SKM-1 (cell line): ENCODE data around the gene PHPT1.
A peak's percentile ranks its signal among the peaks of the same experiment; 100 is the strongest.
"Not testable (repeated sequence)": the region's sequence is repeated elsewhere in the genome, so short reads cannot be mapped to it uniquely, and the experiment has no call there.

ENCODE experiments used
- DNase-seq: peaks from one replicate; lab custom pipeline; 2025; ENCODE audit not compliant: unreplicated experiment; lab: John Stamatoyannopoulos, UW

Gene PHPT1

DNA sequence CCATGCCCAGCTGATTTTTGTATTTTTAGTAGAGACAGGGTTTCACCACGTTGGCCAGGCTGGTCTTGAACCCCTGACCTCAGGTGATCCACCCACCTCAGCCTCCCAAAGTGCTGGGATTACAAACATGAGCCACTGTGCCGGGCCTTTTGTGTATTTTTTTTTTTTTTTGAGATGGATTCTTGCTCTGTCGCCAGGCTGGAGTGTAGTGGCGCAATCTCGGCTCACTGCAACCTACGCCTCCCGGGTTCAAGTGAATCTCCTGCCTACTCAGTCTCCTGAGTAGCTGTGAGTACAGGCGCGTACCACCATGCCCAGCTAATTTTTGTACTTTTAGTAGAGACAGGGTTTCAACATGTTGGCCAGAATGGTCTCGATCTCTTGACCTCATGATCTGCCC, 34.5 kb downstream of the PHPT1 start:
- not testable (repeated sequence) for DNase-seq

DNA sequence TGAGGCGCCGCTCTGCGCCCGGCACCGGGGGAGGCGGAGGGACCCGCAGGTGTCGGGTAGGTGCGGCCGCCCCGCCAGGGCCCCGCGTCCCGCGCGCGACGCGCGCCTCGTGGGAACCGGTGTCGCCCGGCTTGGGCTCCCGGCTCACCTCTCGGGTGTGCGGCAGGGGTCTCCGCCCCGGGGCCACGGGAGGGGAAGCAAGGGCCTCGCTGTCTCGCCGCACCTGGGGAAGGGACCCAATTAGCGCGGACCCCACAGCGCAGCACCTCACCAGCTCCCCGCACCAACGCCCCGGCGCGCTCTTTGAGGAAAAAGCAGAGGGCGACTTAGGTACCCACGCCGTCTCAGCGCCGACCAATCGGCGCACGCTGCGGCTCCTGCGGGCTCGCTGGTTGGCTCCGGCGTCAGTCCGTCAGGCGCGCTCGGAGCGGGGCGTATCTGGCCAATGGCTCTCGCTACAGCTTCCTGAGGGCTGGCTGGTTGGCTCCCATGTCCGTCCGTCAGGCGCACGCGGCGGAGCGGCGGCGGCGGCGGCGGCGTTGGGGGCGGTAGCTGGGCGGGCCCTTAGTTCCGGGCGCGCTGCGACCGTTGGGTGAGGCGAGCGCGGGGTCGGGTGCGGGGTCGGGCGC, 36.9 kb downstream of the PHPT1 start, which contains the start of gene TRAF2:
TRAF2 (plus strand) TSS at position 567 of the 629 bp plus-strand sequence. CDS start 12,225 bp downstream, outside the sequence.
- peak; percentile 79 for DNase-seq

DNA sequence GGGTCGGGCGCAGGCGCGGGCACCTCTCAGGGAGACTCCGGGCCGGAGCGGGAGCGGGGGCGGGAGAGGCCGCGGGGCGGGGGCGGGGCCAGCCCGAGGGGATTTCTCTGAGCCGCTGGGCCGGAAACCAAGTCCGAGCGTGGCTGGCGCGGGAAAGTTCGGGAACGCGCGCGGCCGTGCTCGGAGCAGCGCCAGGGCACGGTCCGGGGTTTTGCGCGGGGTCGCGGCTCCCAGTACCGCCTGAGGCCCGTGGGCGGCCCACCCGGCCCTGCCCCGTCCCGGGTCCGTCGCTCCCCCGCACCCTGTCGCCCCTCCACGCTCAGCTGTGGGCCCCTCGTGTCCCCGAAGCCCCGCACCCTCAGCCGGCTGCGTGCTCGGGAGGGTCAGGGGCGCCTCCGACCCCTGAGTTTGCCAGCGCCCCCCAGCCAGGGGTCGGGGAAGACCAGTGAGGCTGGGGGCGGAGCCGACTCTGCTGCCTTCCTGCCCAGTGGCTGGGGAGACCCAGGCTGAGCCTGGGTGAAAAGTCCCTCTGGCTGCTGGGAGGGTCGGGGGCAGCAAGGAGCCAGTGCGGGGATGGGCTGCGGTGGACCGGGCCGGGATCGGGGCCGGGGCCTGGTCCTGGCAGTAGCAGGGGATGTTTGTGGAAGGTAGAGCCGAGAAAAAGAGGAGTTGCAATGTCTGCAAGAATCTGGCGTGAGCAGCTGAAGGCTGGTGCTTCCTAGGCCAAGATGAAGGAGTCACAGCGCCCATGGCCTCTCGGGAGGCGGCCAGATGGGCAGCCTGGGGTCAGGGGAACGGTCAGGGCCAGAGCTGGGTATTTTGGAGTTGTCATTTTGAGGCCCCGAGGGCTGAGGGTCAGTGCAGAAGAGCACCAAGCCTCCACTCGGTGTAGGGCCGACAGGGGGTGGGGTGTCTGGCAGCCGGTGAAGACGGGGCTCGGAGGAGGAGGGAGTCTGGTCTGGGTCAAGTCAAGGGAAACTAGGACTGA, 37.7 kb downstream of the PHPT1 start:
- no peak for DNase-seq

DNA sequence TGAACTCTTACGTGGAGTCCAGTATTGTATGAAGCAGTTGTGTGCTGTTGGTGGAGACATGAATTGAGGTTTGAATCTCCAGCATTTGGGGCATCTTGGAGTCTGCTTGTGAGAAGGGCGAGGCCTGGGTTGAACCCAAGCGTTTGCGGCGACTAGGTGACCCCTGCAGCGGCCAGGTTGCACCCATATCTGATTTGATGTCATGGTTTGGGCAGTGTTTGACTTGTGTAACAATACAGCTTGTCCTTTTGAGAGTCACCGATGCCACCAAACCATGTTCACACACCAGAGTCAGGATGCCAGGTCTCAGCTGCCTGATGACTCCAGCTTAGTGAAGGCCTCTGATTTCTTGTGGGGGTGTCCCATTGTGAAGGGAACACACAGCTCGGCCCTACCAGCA, 39.2 kb downstream of the PHPT1 start:
- DNase-seq = no peak

DNA sequence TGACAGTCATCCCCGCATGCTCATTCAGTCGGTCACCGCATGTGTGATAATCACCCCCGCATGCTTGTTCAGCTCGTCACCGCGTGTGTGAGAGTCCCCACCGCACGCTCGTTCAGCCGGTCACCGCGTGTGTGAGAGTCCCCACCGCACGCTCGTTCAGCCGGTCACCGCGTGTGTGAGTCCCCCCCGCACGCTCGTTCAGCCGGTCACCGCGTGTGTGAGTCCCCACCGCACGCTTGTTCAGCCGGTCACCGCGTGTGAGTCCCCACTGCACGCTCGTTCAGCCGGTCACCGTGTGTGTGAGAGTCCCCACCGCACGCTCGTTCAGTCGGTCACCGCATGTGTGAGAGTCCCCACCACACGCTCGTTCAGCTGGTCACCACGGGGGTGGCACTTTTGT, 40.6 kb downstream of the PHPT1 start:
- no peak for DNase-seq

DNA sequence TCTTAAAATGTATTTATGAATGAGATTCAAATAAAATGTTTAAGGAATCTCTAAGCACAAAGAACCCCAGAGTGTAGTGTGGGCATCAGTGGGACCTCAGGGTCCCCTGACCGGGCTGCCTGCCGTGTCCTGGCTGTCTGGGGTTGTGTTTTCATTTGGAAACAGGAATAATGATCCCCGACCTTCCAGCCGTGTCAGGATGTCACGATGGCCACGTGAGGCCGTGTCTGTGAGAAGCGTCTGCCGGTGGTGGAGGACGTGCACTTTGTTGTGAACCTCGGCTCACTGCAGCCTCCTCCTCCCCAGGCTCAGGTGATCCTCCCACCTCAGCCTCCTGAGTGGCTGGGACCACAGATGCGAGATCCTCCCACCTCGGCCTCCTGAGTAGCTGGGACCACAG, 41.5 kb downstream of the PHPT1 start:
- DNase-seq = no peak

DNA sequence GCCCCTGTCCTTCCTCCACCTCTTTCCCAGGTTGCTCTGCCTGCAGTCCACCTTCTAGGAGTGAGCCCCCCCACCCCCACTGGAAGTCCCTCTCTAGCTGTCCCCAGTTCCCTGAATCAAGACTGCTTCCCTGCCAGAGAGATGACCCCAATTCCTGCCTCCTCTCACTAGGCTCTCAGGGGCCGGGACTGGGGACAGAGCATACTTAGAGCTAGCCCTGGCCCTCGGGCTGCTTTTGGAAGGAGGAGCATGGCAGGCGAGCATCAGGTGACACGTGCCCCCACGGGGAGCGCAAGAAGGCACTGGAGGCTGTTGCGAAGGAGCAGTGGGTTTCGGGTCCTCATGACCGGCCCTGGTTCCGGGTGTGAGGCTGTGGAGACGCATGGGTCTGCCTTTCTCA, 46.8 kb downstream of the PHPT1 start:
- no peak for DNase-seq

DNA sequence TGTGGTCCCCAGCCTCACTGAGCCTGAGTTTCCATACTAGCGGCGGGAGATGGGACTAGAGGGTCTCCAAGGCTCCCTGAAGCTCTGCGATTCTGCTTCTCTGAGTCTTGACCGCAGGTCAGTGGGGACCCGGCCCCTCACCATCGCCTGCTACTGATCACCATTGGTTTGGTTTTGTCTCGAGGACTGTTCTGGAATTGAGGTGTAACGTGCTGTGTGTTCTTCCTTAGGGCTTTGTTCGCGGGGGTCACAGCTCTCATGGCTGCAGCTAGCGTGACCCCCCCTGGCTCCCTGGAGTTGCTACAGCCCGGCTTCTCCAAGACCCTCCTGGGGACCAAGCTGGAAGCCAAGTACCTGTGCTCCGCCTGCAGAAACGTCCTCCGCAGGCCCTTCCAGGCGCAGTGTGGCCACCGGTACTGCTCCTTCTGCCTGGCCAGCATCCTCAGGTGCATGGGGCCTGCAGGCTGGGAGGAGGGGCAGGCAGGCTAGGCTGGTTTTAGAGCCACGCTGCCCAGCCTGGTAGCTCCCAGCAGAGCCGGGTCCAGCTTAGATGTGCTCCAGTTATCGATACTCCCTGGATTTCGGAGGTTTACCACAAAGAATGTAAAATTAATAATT, 49.4 kb downstream of the PHPT1 start:
- DNase-seq = no peak

DNA sequence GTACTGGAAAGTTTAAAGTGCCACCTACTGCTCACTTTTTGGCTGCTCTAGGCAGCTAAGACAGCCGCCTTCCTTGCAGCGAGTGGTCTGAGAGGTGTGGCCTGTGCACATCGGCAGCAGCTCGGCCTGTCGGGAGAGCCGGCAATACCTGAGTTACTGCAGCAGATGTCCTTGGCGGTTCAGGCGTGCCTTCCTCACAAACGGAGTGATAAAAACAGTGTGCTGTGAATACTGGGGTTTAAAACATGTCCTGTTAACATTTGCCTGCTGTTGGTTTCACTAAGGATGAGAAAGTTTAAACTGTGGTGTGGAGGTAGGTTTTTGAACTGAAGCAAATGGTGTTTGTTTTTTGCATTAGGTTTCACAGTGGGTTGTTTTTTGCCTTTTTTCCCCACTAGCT, 50.0 kb downstream of the PHPT1 start:
- no peak for DNase-seq

DNA sequence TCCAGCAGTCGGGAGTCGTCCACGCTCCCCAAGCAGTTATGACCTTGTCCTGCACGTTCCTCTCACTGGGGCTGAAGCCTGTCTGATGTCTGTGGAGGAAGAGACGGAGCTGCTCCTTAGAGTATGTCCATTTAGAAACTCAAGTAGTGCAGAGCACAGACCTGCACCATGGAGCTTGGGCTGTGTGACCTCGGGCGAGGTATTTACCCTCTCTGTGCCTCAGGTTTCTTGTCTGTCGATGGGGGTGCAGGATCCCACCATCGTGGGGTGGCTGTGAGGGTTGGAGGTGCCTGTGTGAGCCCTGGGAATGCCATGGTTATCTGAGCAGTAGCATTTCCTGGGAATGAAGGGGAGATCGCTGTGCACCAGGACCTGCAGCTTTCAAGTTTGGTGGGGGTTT, 51.3 kb downstream of the PHPT1 start:
- no peak for DNase-seq
